GM15510 (cell line): ENCODE measurements around the gene CCDC182.

Source experiments
- POLR2A ChIP-seq: IDR thresholded peaks from 3 replicates; pipeline ENCODE4 v1.6.1; 2011; ENCODE audit warnings: borderline replicate concordance; ENCODE audit not compliant: insufficient read length; ENCODE audit errors: extremely low read depth

CCDC182 gene

GRCh38 chr17:57762452-57763395, 17.6 kb upstream of the CCDC182 start:
- TF ChIP-seq POLR2A = no peak

- no peak for TF ChIP-seq POLR2A
These were observed 16.8 kb upstream of the CCDC182 start for GRCh38 chr17:57761887-57762286.

GRCh38 chr17:57760046-57760445, 14.9 kb upstream of the CCDC182 start:
- TF ChIP-seq POLR2A = no peak

GRCh38 chr17:57758654-57759053, 13.6 kb upstream of the CCDC182 start:
- no peak for TF ChIP-seq POLR2A

DNA sequence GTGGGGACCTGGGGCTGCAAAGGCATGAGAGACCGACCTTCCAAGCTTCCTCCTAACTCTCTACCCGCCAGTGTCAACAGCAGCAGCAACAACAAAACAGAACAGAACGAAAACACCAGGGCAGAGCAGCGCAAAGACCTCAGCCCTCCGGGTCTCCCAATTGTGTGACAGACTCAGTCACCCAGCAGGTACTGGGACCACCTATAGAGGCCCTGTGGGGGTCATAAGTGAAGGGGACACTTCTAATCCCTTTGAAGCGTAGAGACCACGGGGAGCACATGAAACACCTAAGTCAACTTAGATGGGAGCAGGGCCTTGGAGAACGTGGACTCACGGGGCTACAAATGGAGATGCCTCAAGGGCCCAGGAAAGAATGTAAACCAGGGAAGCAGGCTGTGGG, 12.6 kb upstream of the CCDC182 start:
- TF ChIP-seq POLR2A = no peak

- no peak for TF ChIP-seq POLR2A
These were observed 11.9 kb upstream of the CCDC182 start for GRCh38 chr17:57756951-57757350.

DNA sequence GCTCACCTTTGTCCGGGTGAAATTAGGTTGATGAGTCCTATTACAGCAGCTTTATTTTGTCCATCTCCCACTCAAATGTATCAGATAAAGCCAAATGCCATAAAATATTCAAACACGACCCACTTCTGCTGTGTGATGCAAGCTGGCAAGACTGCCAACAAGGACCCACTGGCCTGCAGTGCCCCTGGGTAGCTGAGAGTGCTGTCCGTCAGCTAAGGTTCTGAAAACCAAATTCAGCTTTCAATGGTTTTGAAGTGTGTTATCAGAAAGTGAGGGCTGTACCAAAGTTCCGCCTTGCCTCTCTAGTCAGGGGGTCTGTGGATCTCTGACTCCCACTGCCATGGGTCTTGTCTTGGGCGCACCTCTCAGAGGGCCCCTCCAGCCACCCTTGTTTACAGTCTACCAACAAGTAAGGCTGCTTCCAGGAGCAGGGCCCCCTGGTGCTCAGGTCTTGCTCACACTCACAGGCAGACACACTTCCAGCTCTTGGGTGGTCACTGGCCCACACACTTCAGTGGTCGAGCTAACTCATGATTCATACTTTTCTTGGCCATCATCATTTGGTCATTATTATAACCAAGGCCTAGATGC, 10.5 kb upstream of the CCDC182 start:
- TF ChIP-seq POLR2A = no peak

DNA sequence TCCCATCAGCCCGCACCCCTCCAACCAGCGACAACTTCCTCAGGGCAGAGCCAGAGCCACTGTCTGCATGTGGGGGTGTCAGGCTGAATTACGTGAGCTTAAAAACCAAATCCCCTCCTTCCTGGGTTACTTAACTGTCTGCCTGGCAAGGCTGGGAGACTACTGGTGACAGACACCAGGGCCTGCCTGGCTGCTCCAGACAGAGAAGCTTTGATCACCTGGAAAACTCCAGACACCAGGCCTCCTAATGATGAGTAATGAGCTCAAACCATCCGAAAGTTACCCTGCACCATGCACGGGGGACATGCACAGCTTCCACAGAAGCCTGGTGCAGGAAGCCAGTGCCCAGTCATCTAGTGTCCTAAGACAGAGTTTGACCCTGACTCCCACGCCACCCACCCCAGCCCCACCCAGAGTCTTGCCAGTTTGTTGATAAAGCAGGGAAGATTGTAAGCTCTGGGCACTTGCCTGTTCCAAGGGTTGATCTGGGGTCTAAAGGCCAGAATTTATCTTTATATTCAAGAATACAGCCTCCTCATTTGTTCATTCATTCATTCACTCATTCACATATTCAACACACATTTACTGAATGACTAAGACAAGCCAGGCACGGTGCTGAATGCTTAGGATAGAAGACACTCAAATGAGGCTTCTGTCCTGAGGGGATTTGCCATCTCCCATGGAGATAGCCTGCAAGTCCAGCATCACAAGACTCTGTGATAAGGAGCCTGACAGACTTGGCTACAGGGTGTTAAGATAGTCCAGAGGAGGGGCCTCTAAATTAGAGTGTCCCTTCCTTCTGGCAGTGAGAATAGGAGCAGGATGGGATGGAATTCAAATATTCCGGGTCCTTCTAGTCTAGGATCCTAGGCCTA, 7.2 kb upstream of the CCDC182 start:
- no peak for TF ChIP-seq POLR2A

- no peak for TF ChIP-seq POLR2A
These were observed 6.4 kb upstream of the CCDC182 start for GRCh38 chr17:57751348-57751971.

- no peak for TF ChIP-seq POLR2A
These were observed 5.8 kb upstream of the CCDC182 start for GRCh38 chr17:57750895-57751294.

DNA sequence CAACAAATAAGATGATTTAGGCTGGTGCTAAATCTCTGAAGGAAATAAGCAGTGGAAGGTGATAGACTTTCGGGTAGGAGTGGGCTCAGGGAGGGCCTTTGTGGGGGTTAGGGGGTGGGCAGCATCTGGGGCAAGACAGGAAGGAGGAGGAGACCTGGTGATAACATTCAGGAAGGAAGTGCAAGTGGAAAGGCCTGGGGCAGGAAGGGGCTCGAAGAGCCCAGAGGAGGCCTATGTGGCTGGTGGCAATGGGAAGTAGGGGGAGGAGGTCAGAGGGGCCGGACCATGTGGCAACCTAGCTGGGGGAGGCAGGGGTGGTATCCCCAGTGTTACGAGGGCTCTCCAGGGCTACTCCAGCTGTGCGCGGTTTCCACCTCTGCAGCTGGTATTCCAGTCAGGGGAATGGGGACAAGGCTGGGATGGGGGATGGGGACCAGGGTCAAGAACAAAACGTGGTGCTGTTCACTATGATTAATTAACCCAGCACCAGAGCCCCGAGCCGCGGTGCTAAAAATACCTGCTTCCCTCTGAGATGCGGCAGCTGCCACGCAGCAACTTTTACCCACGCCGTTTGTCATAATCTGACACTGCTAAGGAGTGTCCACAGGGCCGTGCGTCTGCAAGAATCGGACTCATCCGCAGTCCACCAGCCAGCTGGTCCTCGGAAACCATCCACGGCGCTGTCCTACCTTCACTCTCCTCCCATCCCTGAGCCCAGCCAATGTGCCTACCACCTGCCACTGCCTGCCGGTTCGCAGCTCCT, 5.2 kb upstream of the CCDC182 start:
- TF ChIP-seq POLR2A = no peak

- TF ChIP-seq POLR2A = no peak
These were observed 4.6 kb upstream of the CCDC182 start for GRCh38 chr17:57749701-57750100.

GRCh38 chr17:57747221-57748017, 2.3 kb upstream of the CCDC182 start:
- no peak for TF ChIP-seq POLR2A
